Panc1 (cell line): ENCODE data around the gene POM121L2.

Experiments used
- POLR2AphosphoS5 ChIP-seq: IDR thresholded peaks from 2 replicates; pipeline ENCODE4 v1.6.1; 2012; ENCODE audit warnings: mild to moderate bottlenecking, low read depth, low read length, moderate library complexity
- TF ChIP-seq, protein P1 (sequence below): fragments of 450-650 bp; IDR thresholded peaks from 2 replicates; pipeline ENCODE4 v1.5.1; 2017; ENCODE audit warnings: mild to moderate bottlenecking

DNA sequence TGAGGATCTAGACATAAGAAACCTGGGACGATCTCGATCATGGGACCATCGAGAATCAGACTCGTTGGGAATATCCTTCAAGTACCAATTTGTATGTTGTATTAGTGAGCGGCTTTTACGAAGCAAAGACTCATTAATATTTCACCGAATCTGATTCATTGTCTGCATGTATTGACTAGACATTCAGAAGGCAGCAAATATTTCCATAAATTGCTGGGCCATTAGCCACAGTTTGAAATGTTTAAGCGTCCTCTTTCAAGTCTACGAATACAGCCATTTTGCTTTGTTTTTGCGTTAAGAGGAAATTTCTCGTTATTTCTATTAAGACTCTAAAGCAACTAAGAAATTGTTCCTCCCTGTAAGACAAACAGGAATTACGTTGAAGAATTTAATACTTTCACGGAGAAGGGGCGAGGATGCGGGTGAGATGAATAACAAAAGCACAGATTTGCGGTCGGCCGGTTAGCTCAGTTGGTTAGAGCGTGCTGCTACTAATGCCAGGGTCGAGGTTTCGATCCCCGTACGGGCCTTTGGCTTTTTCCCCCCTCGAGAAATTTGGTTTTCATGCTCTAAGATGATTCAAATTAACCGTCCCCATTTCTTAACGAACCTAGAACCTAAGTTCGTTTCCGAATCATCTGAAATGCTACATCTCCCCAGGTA, 18.5 kb downstream of the POM121L2 start:
- TF ChIP-seq, protein P1, sequence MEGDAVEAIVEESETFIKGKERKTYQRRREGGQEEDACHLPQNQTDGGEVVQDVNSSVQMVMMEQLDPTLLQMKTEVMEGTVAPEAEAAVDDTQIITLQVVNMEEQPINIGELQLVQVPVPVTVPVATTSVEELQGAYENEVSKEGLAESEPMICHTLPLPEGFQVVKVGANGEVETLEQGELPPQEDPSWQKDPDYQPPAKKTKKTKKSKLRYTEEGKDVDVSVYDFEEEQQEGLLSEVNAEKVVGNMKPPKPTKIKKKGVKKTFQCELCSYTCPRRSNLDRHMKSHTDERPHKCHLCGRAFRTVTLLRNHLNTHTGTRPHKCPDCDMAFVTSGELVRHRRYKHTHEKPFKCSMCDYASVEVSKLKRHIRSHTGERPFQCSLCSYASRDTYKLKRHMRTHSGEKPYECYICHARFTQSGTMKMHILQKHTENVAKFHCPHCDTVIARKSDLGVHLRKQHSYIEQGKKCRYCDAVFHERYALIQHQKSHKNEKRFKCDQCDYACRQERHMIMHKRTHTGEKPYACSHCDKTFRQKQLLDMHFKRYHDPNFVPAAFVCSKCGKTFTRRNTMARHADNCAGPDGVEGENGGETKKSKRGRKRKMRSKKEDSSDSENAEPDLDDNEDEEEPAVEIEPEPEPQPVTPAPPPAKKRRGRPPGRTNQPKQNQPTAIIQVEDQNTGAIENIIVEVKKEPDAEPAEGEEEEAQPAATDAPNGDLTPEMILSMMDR: no peak
- no peak; the same call in 1 of the 2 replicates for TF ChIP-seq POLR2AphosphoS5
